KOPT-K1 (cell line): ENCODE measurements around the gene CRYGS.
"Not testable (repeated sequence)": the region's sequence is repeated elsewhere in the genome, so short reads cannot be mapped to it uniquely, and the experiment has no call there.

ENCODE experiments used
- H3K27ac ChIP-seq: fragments of 200-600 bp; sonication (generic); 2 replicates; pipeline ENCODE4 v1.5.1; 2016; ENCODE audit warnings: antibody characterized with exemption, mild to moderate bottlenecking, low read depth, low read length; ENCODE audit not compliant: poor library complexity, severe bottlenecking
- H3K36me3 ChIP-seq: fragments of 200-600 bp; sonication (generic); 2 replicates; pipeline ENCODE4 v1.5.1; 2017; ENCODE audit warnings: antibody characterized with exemption, mild to moderate bottlenecking, low read length, moderate library complexity; ENCODE audit not compliant: insufficient read depth
- H3K9me3 ChIP-seq: fragments of 200-600 bp; sonication (generic); 2 replicates; pipeline ENCODE4 v1.5.1; 2017; ENCODE audit warnings: antibody characterized with exemption, low read length, mild to moderate bottlenecking; ENCODE audit not compliant: insufficient read depth, poor library complexity, severe bottlenecking

Gene CRYGS

DNA sequence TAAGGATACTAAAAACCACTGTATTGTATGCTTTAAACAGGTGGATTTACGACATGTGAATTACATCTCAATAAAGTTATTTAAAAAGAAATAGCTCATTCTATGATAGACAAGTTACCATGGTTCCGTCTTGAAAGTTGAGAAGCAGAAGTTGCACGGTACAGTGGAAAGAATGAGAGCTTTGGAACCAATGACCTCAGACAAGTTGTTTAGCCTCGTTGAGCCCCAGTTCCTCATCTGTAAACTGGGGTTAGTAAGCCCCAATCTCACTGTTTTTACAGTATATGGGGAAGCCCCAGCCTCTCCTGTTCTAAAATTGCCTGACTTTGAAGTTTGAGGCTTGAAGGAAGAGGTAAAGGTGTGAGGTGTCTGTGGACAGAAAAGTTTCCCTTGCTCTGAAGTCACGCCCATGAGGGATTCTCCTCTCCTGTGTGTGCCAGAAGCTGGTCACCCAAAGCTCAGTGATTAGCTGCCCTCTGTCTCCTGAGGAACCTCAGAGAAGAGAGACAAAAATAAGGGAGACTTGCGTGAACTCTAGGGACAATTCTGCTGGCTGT, 10.0 kb downstream of the CRYGS start:
- H3K27ac ChIP-seq: no peak overlapping the region
- H3K36me3 ChIP-seq: no peaks in the 10 kb centered on the region
- no peaks in the 10 kb centered on the region for H3K9me3 ChIP-seq

DNA sequence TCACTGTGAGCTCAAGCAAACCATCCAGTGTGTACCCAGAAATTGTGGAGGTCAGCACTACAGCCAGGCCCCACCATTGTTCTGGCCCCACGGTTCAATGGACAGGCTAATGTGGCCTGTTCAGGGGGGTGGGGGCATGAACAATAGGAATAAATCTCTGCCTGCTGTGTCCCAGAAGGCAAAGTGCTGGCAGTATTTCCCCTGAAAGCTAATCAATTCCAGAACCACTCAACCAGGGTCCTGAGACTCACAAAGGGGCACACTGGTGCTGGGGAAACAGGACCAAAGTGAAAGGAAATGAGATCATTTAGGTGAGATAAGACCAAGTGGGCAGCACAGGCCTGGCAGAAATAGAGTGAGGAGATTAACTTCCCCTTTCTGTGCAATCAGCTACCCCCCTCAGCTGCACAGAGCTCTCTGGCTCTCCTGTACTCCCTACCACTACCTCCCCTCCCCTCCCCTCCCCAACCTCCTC, 11.5 kb downstream of the CRYGS start:
- no peaks in the 10 kb centered on the region for H3K36me3 ChIP-seq
- peaks cover 6% of the 10 kb centered on the region for H3K9me3 ChIP-seq
- no peak overlapping the region for H3K27ac ChIP-seq

DNA sequence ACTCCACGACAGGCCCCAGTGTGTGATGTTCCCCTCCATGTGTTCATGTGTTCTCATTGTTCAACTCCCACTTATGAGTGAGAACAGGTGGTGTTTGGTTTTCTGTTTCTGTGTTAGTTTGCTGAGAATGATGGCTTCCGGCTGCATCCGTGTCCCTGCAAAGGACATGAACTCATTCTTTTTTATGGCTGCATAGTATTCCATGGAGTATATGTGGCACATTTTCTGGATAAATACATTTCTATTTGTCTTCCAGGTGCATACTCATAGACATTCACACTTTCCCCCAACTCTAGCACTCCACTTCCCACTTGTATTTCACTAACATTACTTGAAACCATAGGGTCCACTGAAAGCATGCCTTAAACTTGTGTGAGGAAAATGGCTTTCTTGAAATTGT, 12.5 kb downstream of the CRYGS start:
- H3K27ac ChIP-seq, H3K9me3 ChIP-seq, H3K36me3 ChIP-seq: not testable (repeated sequence)

DNA sequence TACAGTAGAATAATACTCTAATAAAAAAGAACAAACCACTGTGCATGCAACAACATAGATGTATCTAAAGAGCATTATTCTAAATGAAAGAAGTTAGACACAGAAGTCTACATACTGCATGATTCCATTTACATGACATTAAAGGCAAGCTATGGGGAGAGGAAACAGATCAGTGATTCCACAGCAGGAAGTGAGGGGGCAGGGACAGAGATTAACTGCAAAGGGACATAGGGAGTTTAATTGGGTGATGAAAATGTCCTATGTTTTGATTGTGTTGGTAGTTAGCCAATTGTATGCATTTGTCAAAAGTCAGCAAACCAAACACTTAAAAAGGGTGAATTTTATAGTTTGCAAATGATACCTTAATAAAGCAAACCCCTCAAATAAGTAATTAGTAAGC, 13.8 kb downstream of the CRYGS start:
- Histone ChIP-seq H3K9me3 (peaks cover 6% of the 10 kb centered on the region), H3K27ac (no peak overlapping the region), H3K36me3 (no peaks in the 10 kb centered on the region)

DNA sequence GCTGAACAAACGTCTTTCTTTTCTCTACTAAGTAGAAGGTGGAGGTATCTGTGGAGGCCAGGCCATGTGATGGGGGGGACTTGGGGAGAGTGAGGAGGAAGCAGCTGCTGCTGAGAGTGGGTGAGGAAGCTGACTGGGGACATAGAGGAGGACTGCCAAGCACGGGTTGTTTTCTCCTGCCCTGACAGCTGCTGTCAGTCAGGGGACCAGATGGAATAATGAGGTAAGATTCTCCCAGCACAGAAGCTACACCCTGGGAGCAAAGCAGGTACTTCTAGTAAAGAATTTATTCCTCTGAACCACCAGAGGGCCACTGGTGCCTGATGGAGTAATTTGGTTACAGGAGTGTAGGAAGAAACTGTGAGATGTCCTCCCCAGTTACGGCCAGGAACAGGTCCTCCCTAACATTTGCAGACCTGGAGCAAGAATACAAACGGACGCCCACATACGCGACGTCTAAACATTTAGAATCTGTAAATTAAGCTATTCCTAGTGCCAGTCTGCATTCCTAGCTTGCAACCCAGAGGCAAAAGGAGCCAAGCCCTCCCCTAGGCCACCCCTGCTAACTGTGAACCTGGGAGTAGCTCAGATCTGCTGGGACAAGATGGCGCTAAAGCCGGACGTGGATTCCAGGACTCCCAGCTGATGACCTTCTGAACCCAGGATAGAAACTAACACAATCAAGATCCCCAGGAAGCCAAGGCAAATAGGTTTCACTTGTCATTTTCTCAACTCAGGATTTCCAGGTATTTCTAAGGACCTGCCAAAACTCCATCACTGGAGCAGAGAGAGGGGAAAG, 14.8 kb downstream of the CRYGS start:
- Histone ChIP-seq H3K9me3 (peaks cover 6% of the 10 kb centered on the region), H3K27ac (peak overlapping the region; percentile 45), H3K36me3 (no peaks in the 10 kb centered on the region)

DNA sequence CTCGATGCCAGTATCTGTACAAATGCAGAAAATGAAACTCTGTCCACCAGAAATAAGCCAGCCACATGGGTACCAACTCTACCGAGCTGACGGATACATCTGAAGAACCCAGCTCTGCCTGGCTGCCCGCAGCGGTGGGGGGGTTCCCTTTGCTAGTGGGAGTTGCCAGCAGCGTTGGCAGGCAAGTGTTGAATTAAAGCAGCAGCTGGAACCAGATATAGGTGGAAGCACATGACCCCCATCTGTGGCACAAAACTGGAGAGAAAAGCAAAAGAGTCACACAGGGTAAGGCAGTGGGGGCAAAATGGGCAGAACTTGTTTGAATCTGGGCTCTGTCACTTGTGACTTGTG, 17.9 kb downstream of the CRYGS start:
- Histone ChIP-seq H3K27ac (no peak overlapping the region), H3K9me3 (peaks cover 6% of the 10 kb centered on the region), H3K36me3 (no peaks in the 10 kb centered on the region)

DNA sequence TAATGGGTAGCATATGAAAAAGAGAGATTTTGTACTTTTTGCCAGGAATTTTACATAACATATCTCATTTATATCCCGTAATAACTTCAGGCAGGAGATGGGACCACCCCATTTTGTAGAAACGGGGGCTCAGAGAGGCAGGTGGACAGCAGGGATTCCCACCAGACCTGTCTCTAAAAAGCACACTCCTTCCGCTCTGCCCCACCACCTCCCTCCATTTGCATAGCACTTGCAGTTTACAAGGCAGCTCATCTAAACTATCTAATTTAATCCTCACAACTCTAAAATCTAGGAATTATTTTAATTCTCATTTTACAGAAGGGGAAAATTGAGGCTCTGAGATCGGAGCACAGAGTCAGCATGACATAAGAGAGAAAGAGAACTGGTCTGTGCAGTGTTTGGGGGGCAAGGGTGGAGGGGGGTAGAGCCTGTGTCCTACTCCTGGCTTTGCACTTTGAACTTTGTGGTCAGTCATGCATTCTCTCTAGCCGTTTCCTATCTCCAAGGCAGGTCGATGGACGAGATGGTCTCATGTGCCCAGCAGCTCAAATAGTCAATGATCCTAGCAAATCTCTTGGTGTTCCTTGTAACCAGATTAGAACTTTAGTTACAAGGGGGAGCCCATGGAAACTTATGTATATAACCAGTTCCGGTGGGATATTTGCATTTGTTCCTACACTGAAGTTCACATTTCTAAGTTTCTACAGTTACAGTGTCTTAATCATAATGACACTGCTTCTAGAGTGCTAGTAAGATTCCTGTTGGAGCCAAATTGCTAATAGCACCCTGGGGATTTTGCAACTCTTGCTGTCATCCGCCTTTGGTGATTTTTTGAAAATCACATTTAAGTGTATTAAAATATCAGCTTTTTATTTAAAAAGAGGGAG, 18.6 kb downstream of the CRYGS start:
- H3K27ac ChIP-seq: no peak overlapping the region
- peaks cover 6% of the 10 kb centered on the region for H3K9me3 ChIP-seq
- no peaks in the 10 kb centered on the region for H3K36me3 ChIP-seq

DNA sequence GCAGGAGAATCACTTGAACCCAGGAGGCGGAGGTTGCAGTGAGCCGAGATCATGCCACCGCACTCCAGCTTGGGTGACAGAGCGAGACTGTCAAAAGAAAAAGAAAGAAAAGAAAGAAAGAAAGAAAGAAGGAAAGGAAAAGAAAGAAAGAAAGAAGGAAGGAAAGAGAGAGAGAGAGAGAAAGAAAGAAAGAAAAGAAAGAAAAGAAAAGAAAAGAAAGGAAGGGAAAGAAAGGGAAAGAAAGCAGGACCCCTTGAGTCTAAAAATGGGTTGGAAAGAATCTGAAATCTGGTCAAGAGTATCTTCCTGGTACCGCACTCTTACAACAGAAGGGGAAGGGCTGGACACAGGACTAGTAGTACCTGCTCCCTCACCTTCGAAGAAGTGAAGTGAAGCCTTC, 19.6 kb downstream of the CRYGS start:
- Histone ChIP-seq H3K27ac (no peak overlapping the region), H3K9me3 (peaks cover 6% of the 10 kb centered on the region), H3K36me3 (no peaks in the 10 kb centered on the region)

- Histone ChIP-seq H3K9me3 (peaks cover 3% of the 10 kb centered on the region), H3K27ac (no peak overlapping the region), H3K36me3 (no peaks in the 10 kb centered on the region)
Measured at GRCh38 chr3:186523434-186523833, 20.7 kb downstream of the CRYGS start.

DNA sequence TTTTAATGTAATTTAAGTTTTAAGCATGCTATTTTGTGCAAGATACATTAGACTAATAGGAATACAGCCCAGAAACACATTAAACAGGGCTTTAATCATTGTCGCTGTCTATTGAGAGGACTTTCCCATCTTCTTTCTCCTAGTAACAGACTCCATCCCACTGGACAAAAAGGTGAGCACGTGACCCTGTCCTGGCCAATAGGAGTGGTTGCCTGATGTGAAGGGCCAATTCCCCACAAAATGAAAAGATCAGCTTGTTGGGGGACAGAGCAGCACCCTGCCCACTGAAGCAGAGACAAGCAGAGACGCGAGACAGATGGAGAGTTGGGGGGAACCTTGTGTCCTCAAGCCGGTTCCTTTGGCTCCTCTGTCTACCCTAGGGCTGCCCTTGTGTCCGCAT, 21.2 kb downstream of the CRYGS start:
- H3K27ac ChIP-seq: no peak overlapping the region
- no peaks in the 10 kb centered on the region for H3K36me3 ChIP-seq
- no peaks in the 10 kb centered on the region for H3K9me3 ChIP-seq

DNA sequence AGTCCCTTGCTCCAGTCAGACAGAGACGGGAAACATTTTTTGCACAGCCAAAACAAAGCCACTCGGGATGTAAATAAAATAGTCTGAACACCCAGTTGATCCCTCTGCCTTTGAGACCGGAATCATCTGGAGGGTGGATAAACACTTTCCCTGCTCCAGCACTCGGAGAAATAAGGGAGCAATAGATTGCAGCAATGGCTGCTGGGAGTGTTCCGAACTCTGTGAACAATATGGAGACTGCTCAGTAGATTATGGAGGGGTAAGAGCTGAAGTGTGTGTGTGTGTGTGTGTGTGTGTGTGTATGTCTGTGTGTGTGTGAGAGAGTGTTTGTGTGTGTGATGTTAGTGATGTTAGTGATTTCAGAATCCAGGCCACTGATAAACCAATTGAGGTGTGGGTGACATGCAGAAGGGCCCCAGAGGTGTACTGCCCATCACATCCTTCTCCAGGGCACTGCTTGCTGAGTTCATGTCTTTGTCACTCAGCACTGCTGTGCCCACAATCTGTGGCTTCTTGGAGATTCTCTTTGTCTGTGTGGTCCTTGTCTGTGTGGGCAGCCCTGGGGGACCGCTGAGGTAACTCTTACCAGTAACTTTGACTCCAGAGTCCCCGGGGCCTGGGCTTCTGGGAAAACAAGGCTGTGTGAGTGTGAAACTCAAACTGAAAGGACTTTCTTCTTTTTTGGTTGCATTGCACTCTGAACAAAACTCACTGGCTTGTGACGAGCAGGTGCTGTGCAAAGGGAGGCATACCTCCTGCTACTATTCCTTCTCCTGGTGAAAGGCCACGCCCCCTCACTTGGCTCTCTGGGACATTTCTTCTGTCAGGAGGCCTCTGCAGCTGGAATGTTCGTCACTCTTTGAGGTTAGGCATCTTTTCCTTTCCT, 23.0 kb downstream of the CRYGS start:
- no peak overlapping the region for H3K27ac ChIP-seq
- no peaks in the 10 kb centered on the region for H3K36me3 ChIP-seq
- H3K9me3 ChIP-seq: no peaks in the 10 kb centered on the region

DNA sequence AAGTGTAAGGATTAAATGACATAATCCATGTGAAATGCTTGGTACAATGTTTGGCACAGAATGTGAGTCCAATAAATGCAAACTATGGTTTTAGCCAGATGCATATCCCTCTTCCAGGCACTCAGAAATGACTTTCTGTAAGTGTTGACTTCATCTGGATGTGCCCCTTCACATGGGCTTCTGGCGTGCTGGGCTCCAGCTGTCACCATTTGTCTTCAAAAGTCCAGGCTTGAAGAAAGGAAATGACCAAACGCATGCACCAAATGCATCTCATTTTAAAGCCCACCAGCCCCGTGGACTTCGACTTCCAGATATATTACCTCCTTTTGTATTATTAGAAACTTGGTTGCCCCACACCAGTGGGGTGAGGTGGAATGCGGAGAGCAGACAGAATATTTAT, 23.7 kb downstream of the CRYGS start:
- Histone ChIP-seq H3K36me3 (no peaks in the 10 kb centered on the region), H3K27ac (peak overlapping the region; percentile 79), H3K9me3 (no peaks in the 10 kb centered on the region)

DNA sequence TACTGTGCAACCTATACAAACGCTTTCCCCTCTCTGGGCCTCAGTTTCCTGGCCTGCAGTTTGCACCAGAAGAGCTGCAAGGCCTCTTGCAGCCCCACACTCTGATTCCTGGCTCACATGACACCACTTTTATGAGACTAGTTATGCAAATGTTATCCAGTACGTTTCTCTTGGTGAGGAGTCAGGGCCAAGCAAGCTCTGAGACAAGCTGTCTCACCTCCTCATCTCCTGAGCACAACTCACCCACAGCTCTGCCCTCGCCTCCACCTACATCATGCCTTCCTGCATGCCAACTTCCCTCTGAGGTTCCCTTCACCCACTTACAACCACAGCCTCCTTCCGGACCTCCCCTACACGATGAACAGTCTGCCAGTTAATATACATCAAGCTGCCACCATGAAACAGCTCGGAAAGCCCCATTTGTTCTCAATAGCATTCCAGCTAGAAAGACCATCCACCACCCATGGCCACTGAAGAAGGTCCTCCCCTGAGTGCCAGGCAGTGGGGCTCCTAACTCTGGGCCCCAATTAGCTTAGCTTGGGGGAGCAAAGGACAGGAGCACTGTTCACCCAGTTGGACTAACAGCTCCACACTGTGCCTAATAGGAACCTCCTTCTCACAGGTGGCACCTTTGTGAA, 25.0 kb downstream of the CRYGS start:
- Histone ChIP-seq H3K36me3 (no peaks in the 10 kb centered on the region), H3K27ac (peak overlapping the region; percentile 79), H3K9me3 (no peaks in the 10 kb centered on the region)

DNA sequence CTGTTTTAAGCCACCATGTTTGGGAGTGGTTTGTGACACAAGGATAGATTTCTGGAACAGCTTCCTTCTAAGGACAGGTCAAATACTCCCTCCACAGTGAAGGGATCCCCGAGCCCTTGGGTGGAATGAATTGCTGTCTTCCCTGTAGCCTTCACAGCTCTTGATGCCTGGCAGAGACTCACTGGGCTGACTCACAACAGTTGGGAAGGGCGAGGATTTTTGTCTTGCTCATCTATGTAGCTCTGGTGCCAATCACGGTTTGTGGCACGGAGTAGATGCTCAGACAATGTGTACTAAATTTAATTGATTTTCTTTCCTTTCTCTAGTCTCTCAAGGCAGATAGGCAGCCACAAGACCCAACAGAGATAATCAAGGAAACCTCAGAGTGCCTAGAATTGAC, 27.0 kb downstream of the CRYGS start:
- no peaks in the 10 kb centered on the region for H3K36me3 ChIP-seq
- H3K27ac ChIP-seq: no peak overlapping the region
- H3K9me3 ChIP-seq: no peaks in the 10 kb centered on the region
